Memory B cell (primary cell): ENCODE results near the gene DIDO1.
"Not testable (repeated sequence)": the region's sequence is repeated elsewhere in the genome, so short reads cannot be mapped to it uniquely, and the experiment has no call there.

ENCODE experiments used
- ATAC-seq: fragments of 150-1000 bp; cut with Tn5 transposase; 2 replicates; pipeline ENCODE4 v1.10.0; 2021; ENCODE audit warnings: low read depth, mild to moderate bottlenecking, moderate library complexity
- DNase-seq, 2 donors: peaks; one replicate each; pipeline ENCODE4 v3.0.0; 2022; ENCODE audit warnings: low spot score in 2 of 2
- H3K27ac Mint-ChIP-seq: one replicate; pipeline ENCODE4 v1.8.0; 2022; ENCODE audit warnings: mild to moderate bottlenecking, moderate library complexity, mixed read lengths
- H3K27me3 Mint-ChIP-seq: one replicate; pipeline ENCODE4 v1.8.0; 2022; ENCODE audit warnings: mixed read lengths
- H3K36me3 Mint-ChIP-seq: one replicate; pipeline ENCODE4 v1.8.0; 2022; ENCODE audit warnings: mild to moderate bottlenecking, mixed read lengths
- H3K4me1 Mint-ChIP-seq: one replicate; pipeline ENCODE4 v1.8.0; 2022; ENCODE audit warnings: mixed read lengths
- H3K4me3 Mint-ChIP-seq: one replicate; pipeline ENCODE4 v1.8.0; 2022; ENCODE audit warnings: mild to moderate bottlenecking, moderate library complexity, mixed read lengths
- H3K9me3 Mint-ChIP-seq: one replicate; pipeline ENCODE4 v1.8.0; 2022; ENCODE audit warnings: mixed read lengths

DIDO1 gene

GRCh38 chr20:62858058-62858830, 68.1 kb downstream of the DIDO1 start:
- ATAC-seq = no peak
- Mint-ChIP-seq H3K4me3 (no peak overlapping the region), H3K9me3 (peaks cover 3% of the 10 kb centered on the region), H3K4me1 (peaks cover 20% of the 10 kb centered on the region), H3K36me3 (peaks cover 16% of the 10 kb centered on the region), H3K27ac (no peak overlapping the region), H3K27me3 (peaks cover 2% of the 10 kb centered on the region)
- no peak for DNase-seq

GRCh38 chr20:62856931-62857619, 69.2 kb downstream of the DIDO1 start:
- no peak for ATAC-seq
- Mint-ChIP-seq H3K4me3 (no peak overlapping the region), H3K27ac (no peak overlapping the region), H3K4me1 (peaks cover 14% of the 10 kb centered on the region), H3K27me3 (peaks cover 2% of the 10 kb centered on the region), H3K36me3 (peaks cover 24% of the 10 kb centered on the region), H3K9me3 (no peaks in the 10 kb centered on the region)
- DNase-seq = no peak

- ATAC-seq (no peak), DNase-seq (no peak)
- no peak overlapping the region for H3K27ac Mint-ChIP-seq
- H3K36me3 Mint-ChIP-seq = peaks cover 24% of the 10 kb centered on the region
- H3K4me3 Mint-ChIP-seq = no peak overlapping the region
- no peaks in the 10 kb centered on the region for H3K9me3 Mint-ChIP-seq
- no peaks in the 10 kb centered on the region for H3K27me3 Mint-ChIP-seq
- peaks cover 7% of the 10 kb centered on the region for H3K4me1 Mint-ChIP-seq
Observed at GRCh38 chr20:62855120-62855519, 71.2 kb downstream of the DIDO1 start.

- Mint-ChIP-seq H3K9me3 (no peaks in the 10 kb centered on the region), H3K36me3 (peaks cover 24% of the 10 kb centered on the region), H3K27ac (no peak overlapping the region)
Observed at GRCh38 chr20:62854121-62854520, 72.2 kb downstream of the DIDO1 start.

GRCh38 chr20:62853304-62853703, 73.0 kb downstream of the DIDO1 start:
- H3K27ac Mint-ChIP-seq, H3K4me1 Mint-ChIP-seq, H3K27me3 Mint-ChIP-seq, H3K4me3 Mint-ChIP-seq, ATAC-seq, H3K9me3 Mint-ChIP-seq, DNase-seq: not testable (repeated sequence)
- peaks cover 23% of the 10 kb centered on the region for H3K36me3 Mint-ChIP-seq

More at GRCh38 chr20:62854121-62854520, 72.2 kb downstream of the DIDO1 start:
- no peak for ATAC-seq
- H3K4me3 Mint-ChIP-seq = no peak overlapping the region
- DNase-seq = no peak
- peaks cover 3% of the 10 kb centered on the region for H3K4me1 Mint-ChIP-seq
- no peaks in the 10 kb centered on the region for H3K27me3 Mint-ChIP-seq

GRCh38 chr20:62852841-62853240, 73.5 kb downstream of the DIDO1 start:
- no peak for DNase-seq
- no peak overlapping the region for H3K4me3 Mint-ChIP-seq
- H3K9me3 Mint-ChIP-seq = no peaks in the 10 kb centered on the region
- H3K36me3 Mint-ChIP-seq = peaks cover 19% of the 10 kb centered on the region
- no peak for ATAC-seq
- no peak overlapping the region for H3K27ac Mint-ChIP-seq
- H3K27me3 Mint-ChIP-seq = no peaks in the 10 kb centered on the region
- peaks cover 2% of the 10 kb centered on the region for H3K4me1 Mint-ChIP-seq

- Mint-ChIP-seq H3K9me3 (no peaks in the 10 kb centered on the region), H3K4me1 (peaks cover 3% of the 10 kb centered on the region), H3K36me3 (peaks cover 18% of the 10 kb centered on the region), H3K27ac (no peak overlapping the region), H3K27me3 (no peaks in the 10 kb centered on the region), H3K4me3 (no peak overlapping the region)
- DNase-seq (no peak), ATAC-seq (no peak)
Observed at GRCh38 chr20:62852196-62852595, 74.1 kb downstream of the DIDO1 start.

- Mint-ChIP-seq H3K36me3 (peaks cover 14% of the 10 kb centered on the region), H3K9me3 (no peaks in the 10 kb centered on the region), H3K4me1 (peaks cover 3% of the 10 kb centered on the region), H3K27ac (no peak overlapping the region), H3K27me3 (no peaks in the 10 kb centered on the region), H3K4me3 (no peak overlapping the region)
- ATAC-seq (no peak), DNase-seq (no peak)
Observed at GRCh38 chr20:62850333-62850974, 75.9 kb downstream of the DIDO1 start.

GRCh38 chr20:62849431-62849830, 76.9 kb downstream of the DIDO1 start:
- no peak overlapping the region for H3K4me3 Mint-ChIP-seq
- ATAC-seq (no peak), DNase-seq (no peak)
- peaks cover 3% of the 10 kb centered on the region for H3K4me1 Mint-ChIP-seq
- H3K9me3 Mint-ChIP-seq = no peaks in the 10 kb centered on the region
- no peak overlapping the region for H3K27ac Mint-ChIP-seq
- H3K36me3 Mint-ChIP-seq = peaks cover 14% of the 10 kb centered on the region
- H3K27me3 Mint-ChIP-seq = no peaks in the 10 kb centered on the region

GRCh38 chr20:62848917-62849316, 77.4 kb downstream of the DIDO1 start:
- H3K9me3 Mint-ChIP-seq = not testable (repeated sequence)

GRCh38 chr20:62846166-62846890, 80.0 kb downstream of the DIDO1 start:
- DNase-seq = no peak
- H3K9me3 Mint-ChIP-seq = no peaks in the 10 kb centered on the region
- peaks cover 3% of the 10 kb centered on the region for H3K4me1 Mint-ChIP-seq
- no peaks in the 10 kb centered on the region for H3K27me3 Mint-ChIP-seq
- H3K36me3 Mint-ChIP-seq = peaks cover 2% of the 10 kb centered on the region
- ATAC-seq = no peak
- no peak overlapping the region for H3K27ac Mint-ChIP-seq
- H3K4me3 Mint-ChIP-seq = no peak overlapping the region

More at GRCh38 chr20:62848917-62849316, 77.4 kb downstream of the DIDO1 start:
- peak; percentile 53 for ATAC-seq
- DNase-seq, H3K4me3 Mint-ChIP-seq, H3K27me3 Mint-ChIP-seq, H3K27ac Mint-ChIP-seq, H3K4me1 Mint-ChIP-seq: not testable (repeated sequence)
- H3K36me3 Mint-ChIP-seq = peaks cover 13% of the 10 kb centered on the region

GRCh38 chr20:62845416-62846160, 80.7 kb downstream of the DIDO1 start:
- H3K4me1 Mint-ChIP-seq = peaks cover 3% of the 10 kb centered on the region
- H3K27ac Mint-ChIP-seq = no peak overlapping the region
- no peak overlapping the region for H3K4me3 Mint-ChIP-seq
- H3K27me3 Mint-ChIP-seq = no peaks in the 10 kb centered on the region
- no peaks in the 10 kb centered on the region for H3K9me3 Mint-ChIP-seq
- no peak for ATAC-seq
- DNase-seq = no peak
- peaks cover 2% of the 10 kb centered on the region for H3K36me3 Mint-ChIP-seq

- Mint-ChIP-seq H3K27me3 (no peaks in the 10 kb centered on the region), H3K27ac (no peak overlapping the region), H3K36me3 (peaks cover 13% of the 10 kb centered on the region), H3K4me3 (no peak overlapping the region), H3K9me3 (no peaks in the 10 kb centered on the region), H3K4me1 (peaks cover 6% of the 10 kb centered on the region)
- ATAC-seq (no peak), DNase-seq (no peak)
Observed at GRCh38 chr20:62844182-62844581, 82.1 kb downstream of the DIDO1 start.
